ENCODE data around the gene SLC24A3.

Gene SLC24A3

GRCh38 chr20:19212469-19212815, at the start of gene SLC24A3:
Gene SLC24A3 (plus strand): TSS chr20:19212642.
- DNase-seq: no peak

GRCh38 chr20:19170148-19170547, 42.3 kb upstream of the SLC24A3 start:
- DNase-seq: no peak

- no peak for DNase-seq
Observed at GRCh38 chr20:19172637-19173036, 39.8 kb upstream of the SLC24A3 start.

GRCh38 chr20:19176470-19177052, 35.9 kb upstream of the SLC24A3 start:
- no peak for DNase-seq

- DNase-seq: no peak
Observed at GRCh38 chr20:19181552-19181951, 30.9 kb upstream of the SLC24A3 start.

GRCh38 chr20:19185083-19185482, 27.4 kb upstream of the SLC24A3 start:
- DNase-seq: no peak

GRCh38 chr20:19193349-19193748, 19.1 kb upstream of the SLC24A3 start:
- DNase-seq: no peak

- DNase-seq: peak; percentile 58
Observed at GRCh38 chr20:19205981-19206396, 6.5 kb upstream of the SLC24A3 start.

GRCh38 chr20:19207541-19207940, 4.9 kb upstream of the SLC24A3 start:
- no peak for DNase-seq

GRCh38 chr20:19210391-19211155, 1.9 kb upstream of the SLC24A3 start:
- no peak for DNase-seq

- DNase-seq: no peak
Observed at GRCh38 chr20:19211252-19211651, 1.2 kb upstream of the SLC24A3 start.

- no peak for DNase-seq
Observed at GRCh38 chr20:19211661-19212468, 577 bp upstream of the SLC24A3 start.

GRCh38 chr20:19212821-19213502, 520 bp downstream of the SLC24A3 start:
- no peak for DNase-seq

GRCh38 chr20:19213946-19214490, 1.6 kb downstream of the SLC24A3 start:
- DNase-seq: no peak

GRCh38 chr20:19218411-19218810, 6.0 kb downstream of the SLC24A3 start:
- no peak for DNase-seq

- no peak for DNase-seq
Observed at GRCh38 chr20:19222520-19223040, 10.1 kb downstream of the SLC24A3 start.

- no peak for DNase-seq
Observed at GRCh38 chr20:19223640-19224039, 11.2 kb downstream of the SLC24A3 start.

GRCh38 chr20:19231359-19232035, 19.1 kb downstream of the SLC24A3 start:
- no peak for DNase-seq

- DNase-seq: no peak
Observed at GRCh38 chr20:19232997-19233794, 20.8 kb downstream of the SLC24A3 start.

- no peak for DNase-seq
Observed at GRCh38 chr20:19236371-19237055, 24.1 kb downstream of the SLC24A3 start.

- DNase-seq: no peak
Observed at GRCh38 chr20:19241440-19241839, 29.0 kb downstream of the SLC24A3 start.
